GM19238 (cell line): Measurements from ENCODE around the gene CWF19L1.

Experiments
- DNase-seq: peaks from one replicate; pipeline ENCODE4 v3.0.0; 2011; ENCODE audit warnings: low spot score; ENCODE audit not compliant: insufficient read length

The CWF19L1 gene

DNA sequence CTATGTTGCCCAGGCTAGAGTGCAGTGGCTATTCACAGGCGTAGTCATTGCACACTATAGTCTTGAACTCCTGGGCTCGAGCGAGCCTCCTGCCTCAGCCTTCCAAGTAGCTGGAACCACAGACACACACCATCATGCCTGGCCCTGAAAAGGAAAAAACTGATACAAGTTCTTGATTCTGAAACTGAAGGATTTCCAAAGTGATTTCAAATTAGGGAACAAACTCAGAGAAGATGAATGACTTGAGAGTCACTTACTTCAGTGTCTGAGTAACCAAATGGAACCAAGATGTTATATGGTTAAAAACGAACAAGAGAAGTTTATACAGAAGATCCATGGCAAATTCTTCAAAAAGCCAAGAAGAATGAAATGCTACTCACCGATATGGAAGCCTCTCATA is 14.4 kb downstream of the CWF19L1 start:
- DNase-seq, result no peak

DNA sequence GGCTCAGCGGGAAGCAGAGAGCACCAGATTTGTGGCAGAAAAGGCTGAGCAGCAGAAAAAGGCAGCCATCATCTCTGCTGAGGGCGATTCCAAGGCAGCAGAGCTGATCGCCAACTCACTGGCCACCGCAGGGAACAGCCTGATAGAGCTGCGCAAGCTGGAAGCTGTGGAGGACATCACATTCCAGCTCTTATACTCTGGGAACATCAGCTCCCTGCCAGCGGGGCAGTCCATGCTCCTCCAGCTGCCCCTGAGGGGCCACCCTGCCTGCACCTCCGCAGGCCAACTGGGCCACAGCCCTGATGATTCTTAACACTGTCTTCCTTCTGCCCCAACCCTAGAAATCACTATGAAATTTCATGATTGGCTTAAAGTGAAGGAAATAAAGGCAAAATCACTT is 18.6 kb downstream of the CWF19L1 start:
- no peak for DNase-seq

DNA sequence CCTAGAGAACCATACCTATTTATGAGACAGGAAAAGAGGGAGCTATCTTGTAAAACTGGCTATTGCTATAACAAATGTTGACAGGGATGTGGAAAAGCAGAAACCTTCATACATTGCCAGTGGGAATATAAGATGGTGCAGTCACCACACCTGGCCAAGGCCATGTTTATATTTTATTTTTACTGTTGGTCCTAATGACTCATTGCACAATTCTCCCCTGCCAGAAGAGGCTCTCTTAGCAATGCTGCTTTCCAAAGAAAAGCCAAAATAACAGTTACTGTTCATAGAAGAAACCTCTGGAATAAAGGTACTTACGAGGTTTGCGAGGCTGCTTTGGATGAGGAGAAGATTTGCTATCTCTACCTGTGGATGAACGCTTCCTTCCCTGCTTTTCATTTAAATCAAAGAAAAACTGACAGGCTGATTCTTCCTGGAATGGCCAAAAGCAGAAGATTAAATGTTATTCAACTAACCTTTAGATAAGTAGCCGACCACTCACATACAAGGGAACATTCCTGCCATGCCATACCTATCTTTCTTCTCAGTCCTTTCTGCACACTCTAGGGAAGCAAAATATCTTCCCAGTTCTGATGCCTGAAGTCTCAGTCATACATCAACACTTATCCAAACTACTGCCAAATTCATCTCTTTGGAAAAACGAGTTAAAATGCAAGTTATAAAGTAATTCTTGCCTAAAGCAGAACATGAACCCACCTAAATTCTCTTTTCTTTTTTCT is 21.8 kb downstream of the CWF19L1 start:
- DNase-seq, result no peak

DNA sequence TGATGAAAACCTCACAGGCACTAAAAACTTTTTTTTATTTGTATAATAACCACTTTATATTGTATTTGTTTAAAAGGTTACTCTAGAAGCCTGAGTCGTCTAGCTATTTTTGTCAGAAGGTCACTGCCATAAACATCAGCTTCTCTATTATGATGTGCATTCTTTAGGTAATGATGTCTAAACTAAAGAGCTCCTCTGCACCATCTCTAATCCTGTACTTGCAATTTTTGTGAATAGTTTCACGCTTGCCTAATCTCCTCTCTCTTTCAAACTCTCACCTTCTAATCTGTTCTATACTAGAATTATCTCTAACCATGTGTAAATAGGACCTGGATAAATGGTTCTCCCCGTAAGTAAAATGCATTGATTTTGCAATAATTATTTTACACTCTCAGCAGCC is 27.6 kb downstream of the CWF19L1 start:
- no peak for DNase-seq

DNA sequence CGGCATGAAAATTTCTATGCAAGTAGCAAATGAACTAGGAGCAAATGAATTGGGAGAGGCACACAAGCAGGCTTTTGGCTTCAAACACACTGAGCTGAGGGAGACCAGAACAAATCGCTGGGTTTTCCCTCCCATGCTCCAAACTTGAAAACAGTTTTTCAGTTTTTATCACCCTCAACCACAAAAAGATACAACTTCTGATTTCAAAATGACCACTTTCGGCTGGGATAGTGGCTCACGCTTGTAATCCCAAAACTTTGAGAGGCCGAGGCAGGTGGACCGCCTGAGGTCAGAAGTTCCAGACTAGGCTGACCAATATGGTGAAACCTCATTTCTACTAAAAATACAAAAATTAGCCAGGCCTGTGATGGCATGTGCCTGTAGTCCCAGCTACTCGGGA is 29.0 kb downstream of the CWF19L1 start:
- no peak for DNase-seq

DNA sequence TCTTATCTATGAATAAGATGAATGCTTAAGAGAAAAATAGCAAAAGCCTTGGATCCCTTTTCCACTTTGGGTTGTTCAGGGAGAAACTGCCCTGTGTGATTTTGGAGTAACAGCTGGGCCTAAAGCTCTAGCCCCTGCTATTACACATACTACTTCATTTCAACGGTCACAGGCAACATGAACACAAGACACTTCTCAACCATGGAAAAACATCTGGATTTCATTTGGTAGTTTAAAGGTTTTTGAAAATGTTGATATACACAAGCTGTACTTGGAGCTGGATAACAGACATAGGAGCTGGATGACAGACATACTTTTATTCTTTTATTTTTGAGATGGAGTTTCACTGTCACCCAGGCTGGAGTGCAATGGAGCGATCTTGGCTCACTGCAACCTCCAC is 35.3 kb downstream of the CWF19L1 start:
- no peak for DNase-seq

DNA sequence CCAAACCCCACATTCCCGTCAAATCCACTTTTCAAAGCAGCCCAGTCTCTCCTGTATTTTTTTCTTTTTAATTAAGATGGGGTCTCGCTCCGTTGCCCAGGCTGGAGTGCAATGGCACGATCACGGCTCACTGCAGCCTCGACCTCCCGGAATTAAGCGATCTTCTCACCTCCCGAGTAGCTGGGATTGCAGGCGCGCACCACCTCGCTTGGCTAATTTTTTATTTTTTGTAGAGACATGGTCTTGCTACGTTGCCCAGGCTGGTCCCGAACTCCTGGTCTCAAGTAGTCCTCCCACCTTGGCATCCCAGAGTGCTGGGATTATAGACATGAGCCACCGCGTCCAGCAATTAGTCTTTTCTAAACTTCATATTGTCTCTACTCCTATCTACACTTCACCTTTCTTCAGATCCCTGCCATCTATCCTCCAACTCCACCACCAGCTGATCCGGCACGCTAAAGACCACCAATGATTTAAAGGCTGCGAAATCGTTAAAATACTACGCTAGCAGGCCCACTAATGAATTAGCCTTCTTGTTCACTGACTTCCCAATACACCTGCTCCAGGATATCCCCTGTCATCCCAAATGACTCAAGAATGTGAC is 37.5 kb downstream of the CWF19L1 start:
- DNase-seq, result no peak

DNA sequence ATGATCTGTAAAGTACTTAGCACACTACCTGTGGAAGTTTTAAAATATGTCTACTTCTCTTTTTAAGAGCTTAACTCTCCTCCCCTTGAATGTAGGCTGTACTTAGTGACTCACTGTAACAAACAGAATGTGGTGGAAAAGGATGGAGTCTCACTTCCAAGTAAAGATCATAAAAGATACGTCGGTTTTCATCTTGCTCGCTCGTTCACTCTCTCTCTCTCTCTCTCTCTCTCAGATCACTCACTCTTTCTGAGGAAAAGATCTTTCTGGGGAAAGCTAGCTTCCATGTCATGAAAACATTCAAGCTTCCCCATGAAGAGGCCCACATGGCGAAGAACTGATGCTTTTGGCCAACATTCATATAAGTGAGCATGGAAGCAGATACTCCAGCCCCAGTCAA is 43.6 kb downstream of the CWF19L1 start:
- no peak for DNase-seq

DNA sequence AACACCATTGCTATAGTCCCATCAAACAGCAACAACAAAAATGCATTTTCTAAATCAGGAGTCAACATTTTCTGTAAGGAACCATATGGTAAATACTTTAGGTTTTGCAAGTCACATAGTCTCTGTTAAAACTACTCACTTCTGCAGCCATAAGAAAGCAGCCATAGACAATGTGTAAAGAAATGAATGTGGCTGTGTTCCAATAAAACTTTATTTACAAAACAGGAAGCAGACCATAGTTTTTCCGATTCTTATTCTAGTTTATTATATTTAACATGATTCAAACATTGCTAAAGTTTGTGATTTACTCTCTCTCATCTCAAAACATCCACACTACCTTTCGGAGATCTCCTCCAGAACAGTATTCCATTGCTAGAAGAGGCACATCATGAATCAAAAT is 44.9 kb downstream of the CWF19L1 start:
- DNase-seq, result no peak

DNA sequence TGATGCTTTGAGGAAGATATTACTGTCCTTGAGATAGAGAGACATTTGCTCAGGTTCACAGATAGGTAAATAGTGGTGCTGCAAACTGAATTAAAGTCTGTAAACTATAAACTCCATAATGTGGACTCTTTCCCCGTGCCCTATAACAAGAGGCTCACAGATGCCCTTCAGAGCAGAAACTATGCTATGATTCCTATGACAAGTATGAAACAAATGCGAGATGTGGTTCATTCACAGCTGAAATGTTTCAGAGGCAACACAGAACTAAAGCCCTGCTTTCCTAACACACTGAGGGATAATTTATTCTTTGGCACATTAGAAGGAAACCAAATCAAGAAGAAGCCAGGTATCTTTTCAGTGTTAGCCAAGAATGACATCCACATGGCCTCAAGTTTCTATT is 51.4 kb downstream of the CWF19L1 start:
- DNase-seq, result no peak

DNA sequence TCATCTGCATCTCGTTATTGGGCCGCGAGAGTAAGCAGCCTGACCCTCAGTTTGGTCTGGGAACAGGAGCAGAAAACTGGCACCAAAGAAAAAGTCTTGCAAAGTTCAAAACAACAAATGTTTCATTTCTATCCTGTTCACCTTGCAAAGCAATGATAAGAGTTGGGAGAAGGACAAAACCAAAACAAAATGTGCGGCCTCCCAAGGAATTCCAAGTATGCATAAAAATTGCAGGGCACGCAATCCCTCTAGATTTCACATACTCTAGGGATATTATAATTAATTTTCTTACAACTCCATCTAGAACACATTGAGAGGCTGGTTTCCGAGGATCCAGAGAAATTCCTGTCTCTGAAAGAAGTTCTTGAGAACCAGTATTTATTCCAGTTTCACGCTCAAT is 58.1 kb downstream of the CWF19L1 start:
- DNase-seq, result no peak

DNA sequence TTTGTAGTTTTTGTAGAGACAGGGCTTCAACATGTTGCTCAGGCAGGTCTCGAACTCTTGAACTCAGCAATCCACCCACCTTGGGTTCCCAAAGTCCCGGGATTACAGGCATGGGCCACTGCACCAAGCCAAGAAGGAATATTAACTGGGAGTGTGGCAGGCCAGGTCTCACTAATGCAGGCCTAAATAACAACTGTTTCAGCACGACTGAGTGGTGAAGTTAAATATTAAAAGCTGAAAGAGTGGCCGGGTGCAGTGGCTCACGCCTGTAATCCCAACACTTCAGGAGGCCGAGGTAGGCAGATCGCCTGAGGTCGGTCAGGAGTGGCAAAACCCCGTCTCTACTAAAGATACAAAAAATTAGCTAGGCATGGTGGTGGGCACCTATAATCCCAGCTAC is 59.2 kb downstream of the CWF19L1 start:
- no peak for DNase-seq

DNA sequence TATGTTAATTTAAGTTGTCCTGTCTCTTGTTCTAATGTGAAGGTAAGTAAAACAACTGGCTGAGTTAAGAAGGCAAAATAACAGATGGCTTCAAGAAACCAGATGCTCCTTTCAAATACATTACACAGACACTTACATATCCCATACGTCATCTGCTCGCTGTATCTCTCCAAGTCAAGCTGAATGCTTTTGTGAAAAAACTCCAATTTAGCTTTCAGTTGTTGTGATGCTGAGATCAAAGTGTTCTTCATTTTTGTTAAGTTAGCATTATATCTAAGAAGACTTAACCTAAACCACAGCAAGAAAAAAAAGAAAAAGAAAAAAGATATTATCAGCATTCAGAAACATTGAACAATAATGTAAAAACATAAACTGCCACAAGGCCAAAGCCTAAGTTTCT is 63.1 kb downstream of the CWF19L1 start:
- no peak for DNase-seq

DNA sequence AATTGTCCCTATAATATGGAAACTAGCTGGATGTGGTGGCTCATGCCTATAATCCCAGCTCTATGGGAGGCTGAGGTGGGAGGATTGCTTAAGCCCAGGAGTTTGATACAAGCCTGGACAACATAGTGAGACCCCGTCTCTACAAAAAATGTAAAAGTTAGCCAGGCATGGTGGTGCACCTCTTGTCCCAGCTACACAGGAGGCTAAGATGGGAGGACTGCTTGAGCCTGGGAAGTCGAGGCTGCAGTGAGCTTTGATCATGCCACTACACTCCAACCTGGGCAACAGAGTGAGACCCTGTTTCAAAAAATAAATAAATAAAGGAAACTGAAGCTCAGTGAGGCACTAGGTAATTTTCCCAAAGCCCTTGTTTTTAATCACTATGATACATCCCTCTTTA is 65.9 kb downstream of the CWF19L1 start:
- no peak for DNase-seq

DNA sequence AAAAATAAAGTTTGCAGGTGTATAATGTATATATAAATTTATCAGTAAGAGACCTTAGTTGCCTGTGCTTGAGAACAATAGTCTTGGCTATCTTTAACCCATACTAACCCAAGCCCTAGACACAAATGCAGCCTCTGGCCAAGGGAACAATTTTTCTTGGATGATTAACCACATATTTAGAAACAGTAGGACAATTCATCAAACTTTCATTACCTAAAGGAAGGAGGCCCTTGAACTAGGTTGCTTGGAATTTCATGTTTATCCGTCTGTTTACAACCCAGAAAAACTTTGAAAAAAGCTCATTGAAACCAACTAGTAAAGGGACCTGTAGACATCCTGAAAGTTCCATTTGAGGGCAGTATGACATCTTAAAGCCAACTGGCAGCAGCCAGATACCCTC is 72.7 kb downstream of the CWF19L1 start:
- DNase-seq, result no peak

DNA sequence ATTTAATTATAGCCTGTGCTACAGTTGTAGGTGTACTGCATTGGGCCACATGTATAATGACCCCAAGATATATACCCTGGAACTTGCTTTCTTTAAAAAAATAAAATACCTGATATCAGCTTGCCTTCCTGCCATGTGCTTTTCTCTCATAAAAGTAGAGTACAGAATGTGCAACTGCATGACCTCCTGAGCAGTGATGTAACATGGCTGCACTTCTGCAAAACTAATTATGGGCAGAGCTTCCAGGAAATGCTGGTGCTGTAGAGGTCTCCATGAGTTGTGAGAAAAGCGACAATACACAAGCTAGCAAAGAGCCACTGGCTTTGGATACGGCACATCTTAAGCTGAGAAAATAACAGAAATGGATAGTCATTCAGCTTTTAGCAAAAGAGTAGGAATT is 75.1 kb downstream of the CWF19L1 start:
- no peak for DNase-seq

DNA sequence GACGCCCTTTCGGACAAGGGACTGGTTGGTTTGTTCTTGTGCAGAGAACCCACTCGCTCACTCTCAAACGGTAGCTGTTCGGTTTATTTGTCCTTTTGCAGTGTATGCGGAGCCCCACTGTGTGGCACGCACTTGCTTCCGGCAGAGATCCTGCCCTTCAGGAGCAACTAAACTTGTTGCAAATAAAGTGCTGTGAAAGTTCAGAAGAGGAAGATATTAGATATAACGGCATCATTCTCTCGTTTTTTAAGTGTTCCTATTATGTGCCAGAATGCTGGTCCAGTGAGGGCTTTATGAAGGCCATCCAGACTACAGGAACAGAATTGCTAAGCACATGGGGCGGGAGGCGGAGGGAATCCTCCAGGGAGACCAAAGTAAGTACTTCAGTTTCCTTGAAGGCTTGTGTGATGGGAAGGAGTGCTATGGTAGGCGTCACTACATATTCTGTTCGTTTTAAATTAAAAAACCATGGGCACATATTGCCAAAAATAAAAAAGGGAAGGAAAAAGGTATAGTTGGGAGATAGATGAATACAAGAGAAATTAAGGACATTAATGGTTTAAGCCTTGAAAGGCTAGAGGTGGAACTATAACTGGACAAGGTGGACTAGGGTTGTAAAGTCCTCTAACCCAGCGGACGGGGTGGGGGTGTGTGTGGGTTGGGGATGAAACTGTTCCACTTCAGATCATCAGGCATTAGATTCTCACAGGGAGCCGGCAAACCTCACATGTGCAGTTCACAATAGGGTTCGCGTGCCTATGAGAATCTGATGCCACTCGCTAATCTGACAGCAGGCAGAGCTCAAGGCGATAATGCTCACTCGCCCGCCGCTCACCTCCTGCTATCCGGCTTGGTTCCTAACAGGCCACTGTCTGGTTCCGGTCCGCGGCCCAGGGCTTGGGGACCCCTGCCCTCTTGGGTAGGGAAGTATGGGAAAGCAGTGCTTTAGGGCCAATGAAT is 80.9 kb downstream of the CWF19L1 start:
- no peak for DNase-seq

DNA sequence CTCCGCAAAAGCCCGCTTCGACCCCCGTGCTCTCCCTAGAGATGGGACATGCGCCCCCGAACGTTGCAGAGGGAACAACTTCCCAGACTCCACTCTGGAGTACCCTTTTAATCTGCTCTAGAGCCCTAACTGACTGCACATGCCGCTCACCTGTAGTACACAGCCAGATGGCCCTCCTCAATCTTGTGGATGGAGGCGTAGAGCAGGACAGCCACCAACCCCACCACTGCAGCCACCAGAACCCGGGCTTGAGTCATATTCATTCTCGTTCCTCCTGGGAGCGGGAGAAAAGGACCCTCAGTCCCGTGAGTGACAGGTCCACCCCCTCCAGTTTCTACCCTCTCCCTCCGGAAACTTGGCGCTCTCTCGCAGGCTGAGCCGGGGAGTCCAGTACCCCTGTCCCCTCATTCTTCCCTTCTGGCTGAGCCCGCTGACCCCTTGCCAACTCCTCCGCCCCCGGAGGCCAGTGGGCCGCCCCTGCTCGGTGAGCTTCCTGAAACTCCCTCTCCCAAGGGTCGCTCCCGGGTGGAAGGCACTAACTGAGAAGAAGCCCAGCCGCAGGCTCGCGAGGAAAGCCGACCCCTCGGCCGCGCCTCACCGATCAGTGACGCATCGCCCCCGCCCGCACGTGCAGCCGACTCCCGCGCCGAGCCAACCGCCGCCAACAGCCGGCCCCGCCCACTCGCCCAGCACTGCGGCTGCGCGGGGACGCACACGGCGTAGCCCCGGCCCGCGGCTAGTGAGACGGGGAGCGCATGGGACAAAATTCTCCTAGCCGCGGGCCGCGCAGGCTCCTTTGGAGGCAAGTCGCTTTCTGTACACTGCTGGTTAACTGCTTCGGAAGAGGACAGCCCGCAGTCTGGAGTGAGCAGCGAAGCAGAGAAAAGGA is 81.8 kb downstream of the CWF19L1 start, which contains the start of gene ERLIN1:
Gene ERLIN1 (minus strand): TSS at position 666 of the 889 bp plus-strand sequence. CDS start 403 bp downstream, at position 263.
- DNase-seq, result peak; percentile 83

DNA sequence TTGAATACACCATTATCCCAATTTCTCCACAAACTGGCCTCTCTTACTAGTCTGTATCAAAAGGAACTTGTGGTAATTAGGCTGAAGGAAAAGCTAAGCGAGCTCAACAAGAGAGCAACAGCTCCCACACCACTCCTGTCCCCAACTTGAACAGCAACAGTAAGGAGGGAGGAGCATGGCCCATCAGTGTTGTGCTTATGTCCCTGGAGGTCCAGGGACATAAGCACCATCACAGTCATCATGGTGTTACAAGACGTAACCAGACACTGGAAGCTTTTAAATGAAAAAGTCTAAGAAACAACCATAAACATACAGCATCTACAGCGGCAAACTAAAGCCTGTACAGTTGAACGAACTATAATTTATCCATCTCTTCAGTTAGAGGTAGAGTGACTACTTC is 82.6 kb downstream of the CWF19L1 start:
- DNase-seq, result no peak

DNA sequence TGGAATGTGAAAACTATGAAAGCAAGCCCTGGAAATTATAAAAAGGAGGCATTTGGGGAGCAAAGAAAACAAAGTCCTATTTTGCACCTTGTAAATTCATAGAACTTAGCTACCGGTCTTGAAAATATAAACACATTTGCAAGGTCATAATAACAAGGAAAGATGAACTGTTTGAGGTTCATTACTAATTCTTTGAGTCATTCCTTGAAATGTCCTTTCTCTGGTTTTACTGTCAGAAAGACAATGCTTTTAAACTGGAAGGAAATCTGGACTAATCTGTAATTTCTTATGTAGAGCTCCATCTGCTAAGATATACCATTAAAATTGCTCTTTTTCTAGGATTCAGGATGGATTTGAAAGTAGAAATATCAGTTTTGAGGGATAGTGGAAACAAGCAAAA is 83.0 kb downstream of the CWF19L1 start:
- no peak for DNase-seq

DNA sequence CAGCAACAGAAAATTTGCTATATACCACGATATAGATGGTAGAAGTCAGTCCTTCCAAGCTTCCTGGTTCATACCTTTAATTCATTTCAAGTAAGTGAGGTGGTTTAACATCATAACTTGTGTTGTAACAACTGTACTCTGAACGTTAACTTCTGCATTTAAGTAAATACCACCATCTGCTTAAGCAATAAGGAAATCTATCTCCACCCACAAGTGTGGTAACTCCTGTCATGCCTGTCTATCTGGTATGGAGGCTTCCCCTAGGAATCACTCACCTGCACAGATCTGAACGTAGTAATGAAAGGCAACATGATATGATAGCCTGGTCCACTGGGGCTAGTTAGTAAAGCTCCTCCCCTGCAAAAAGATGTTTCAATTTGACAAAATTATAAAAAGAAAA is 84.0 kb downstream of the CWF19L1 start:
- DNase-seq, result no peak
